ENCODE data around the gene PRG3.

PRG3 gene

DNA sequence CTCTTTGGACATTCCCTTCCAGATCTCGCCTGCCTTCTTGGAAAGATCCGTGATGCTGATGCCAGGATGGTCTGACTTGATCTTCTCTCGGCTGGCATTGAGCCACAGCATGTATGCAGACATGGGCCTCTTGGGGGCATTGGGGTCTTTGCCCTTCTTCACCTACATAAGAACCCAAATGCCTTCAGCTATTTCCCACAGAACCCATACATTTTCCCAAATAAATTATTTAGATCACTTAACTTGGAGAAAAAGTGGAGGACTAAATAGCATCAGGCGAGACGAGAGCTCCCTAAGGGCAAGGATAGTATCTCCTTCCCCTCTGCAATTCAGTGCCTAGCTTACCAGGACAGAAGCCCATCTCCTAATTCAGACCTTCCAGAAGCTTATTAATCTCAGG lies 53.2 kb downstream of the PRG3 start:
- no peak for DNase-seq (ENCODE audit: low read depth)
- no peak overlapping the region for H3K4me3 ChIP-seq (ENCODE audit: control insufficient read depth, low read depth, low read length)
- TF ChIP-seq, protein P1, sequence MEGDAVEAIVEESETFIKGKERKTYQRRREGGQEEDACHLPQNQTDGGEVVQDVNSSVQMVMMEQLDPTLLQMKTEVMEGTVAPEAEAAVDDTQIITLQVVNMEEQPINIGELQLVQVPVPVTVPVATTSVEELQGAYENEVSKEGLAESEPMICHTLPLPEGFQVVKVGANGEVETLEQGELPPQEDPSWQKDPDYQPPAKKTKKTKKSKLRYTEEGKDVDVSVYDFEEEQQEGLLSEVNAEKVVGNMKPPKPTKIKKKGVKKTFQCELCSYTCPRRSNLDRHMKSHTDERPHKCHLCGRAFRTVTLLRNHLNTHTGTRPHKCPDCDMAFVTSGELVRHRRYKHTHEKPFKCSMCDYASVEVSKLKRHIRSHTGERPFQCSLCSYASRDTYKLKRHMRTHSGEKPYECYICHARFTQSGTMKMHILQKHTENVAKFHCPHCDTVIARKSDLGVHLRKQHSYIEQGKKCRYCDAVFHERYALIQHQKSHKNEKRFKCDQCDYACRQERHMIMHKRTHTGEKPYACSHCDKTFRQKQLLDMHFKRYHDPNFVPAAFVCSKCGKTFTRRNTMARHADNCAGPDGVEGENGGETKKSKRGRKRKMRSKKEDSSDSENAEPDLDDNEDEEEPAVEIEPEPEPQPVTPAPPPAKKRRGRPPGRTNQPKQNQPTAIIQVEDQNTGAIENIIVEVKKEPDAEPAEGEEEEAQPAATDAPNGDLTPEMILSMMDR (IDR thresholded peaks at IDR 0.05; ENCODE audit: control insufficient read depth, insufficient read depth, low read depth, low read length, missing control alignments): no peak

All from AG09309 (cell line).